Stimulated activated CD4-positive, alpha-beta T cell treated with anti-CD3 and anti-CD28 coated beads, TNF-alpha, amount 100 ng/mL, for 24 hours (primary cell): ENCODE results near the gene KRT85.
A peak's percentile ranks its signal among the peaks of the same experiment; 100 is the strongest.

Source experiments
- DNase-seq, 3 experiments: peaks; one replicate each; pipeline ENCODE4 v3.0.0-alpha.2; 2020; ENCODE audit warnings: low read depth in 3 of 3

The KRT85 gene

DNA sequence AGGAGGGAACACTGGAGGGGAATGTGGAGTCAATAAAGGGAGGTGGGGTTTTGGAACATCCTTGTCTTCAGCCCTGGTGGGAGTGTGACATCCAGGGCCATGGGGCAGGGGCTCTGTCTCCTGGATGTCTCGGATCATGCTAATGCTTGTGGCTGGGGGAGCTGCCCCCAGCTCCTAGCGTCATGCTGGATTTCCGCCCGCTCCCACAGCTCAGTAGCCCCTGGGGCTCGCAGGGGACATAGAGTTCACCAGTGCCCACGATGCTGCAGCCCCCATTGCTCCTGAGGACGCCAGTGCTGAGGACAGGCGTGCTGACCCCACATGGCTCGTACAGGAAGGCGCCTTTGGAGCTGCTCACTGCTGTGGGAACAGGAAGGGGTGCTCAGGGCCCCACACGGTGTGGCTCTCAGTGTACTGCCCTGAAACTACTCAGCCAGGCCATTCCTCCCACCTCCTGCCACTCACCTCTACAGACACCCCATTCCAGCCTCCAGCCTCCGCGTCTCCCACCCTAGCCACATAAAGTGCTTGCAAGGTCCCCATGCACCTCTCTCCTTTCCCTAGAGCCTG is 27.6 kb upstream of the KRT85 start:
- no peak for DNase-seq

DNA sequence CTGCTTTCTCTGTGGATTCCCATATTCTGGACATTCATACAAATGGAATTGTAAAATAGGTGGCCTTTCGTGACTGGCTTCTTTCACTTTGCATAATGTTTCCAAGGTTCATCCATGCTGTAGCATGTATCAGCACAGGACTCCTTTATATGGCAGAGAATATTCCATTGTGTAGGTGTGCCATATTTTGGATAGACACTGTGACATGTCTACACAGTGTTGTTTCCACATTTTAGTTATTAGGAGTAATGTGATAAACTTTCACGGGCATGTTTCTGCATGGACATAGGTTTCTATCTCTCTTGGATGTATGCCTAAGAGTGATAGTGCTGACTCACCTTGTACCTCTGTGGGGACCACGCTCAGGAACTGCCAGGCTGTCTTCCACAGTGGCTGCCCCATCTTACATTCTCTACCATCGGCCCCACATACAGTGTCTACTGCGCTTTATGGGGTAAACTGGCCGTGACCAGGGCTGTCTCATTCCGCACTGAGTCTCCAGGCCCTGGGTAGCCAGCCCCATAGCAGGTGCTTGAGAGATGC is 25.3 kb upstream of the KRT85 start:
- DNase-seq: no peak

DNA sequence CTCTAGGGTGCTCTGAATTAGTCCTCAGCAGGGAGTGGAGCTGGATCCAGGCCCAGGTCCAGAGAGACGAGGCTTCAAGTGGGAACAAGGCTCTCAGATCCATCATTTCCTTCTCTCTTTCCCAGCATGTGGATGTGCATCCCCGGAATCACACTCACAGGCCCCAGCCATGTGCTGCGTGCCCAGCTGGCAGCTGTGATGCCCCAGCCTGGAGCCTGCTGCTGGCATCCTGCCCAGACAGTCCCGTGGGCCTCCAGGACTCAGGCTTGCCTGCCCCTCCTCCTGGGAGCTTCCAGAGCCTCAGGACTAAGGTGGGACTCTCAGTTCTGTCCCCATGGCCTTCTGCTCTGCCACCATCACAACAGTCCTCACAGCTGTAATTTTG is 24.3 kb upstream of the KRT85 start:
- no peak for DNase-seq

DNA sequence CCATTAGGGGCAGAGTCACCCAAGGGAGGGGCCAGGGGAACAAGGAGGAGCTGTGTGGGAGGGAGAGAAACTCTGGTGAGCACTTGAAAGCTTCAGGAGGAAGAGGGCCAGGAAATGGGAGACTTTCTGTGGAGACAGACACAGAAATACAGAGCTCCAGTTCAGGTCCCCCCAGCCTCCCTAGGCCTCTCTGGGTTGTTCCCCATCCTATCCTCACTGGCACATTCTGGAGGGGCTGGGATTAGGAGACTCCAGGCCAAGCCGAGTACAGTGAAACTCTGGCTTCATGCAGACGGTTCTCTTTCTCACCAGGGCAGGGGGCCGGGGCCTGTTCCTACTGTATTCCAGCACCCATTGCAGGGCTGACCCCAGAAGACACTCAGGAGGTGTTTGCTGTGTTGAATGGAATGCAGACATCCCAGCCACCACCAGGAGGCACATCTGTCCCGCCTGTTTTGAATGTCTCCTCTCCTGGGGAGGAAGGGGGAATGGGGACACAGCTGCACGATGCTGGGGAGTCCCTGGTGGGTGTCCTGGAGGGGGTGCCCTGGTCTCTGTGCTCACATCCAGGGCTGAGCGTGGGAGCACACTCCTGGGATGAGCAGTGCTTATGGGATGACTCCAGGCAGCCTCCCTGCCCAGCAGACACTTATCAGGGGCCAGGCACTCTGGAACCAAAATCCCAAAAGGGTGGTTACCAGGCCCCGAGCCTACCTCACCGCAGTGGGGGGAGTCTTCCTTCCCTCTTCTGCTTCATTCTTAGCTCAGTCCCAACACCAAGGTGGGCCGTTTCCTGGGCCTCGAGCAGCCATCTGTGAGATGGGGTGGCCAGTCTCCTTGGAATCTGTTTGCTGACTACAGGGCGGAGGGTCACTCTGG is 23.7 kb upstream of the KRT85 start:
- no peak for DNase-seq

DNA sequence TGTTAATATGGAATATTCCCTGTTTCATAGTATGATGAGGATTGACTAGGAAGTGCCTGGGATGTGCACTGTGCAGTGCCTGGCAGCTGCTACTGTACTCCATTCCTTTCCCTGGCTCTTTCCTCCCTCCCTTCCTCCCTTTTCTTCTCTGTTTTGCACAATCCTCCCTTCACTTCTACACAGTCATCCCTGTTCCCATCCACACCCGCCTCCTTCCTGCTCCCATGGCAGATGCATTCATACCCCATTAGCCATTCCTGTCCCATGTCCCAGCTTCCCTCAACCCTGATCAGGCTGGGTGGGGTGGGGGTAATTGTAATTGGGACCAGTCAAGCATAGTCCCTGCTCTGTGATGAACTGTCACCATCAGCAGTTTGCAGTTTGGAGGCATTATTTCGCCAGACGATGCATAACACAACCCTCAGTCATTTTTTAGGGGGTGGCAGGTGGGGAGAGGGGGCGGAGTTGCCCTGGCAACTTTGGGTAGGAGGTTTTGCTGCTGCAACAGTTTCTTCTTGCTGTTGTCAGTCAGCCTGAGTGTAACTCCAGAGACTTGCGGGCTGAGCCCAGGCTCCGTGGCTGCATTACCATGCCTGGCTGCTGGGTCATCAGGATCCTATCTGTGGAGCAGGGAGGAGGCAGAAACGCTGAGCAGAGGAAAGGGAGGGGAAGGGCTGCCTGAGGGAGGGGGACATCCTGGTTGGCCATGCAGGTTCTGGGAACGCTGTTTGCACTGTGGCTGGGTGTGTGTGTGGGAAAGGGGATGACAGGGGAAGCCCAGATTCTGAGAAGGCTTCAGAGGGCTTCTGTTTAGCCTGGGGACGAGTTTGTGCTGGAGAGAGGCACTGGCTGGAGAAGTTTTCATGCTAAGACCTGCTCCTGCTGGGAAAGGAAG is 22.3 kb upstream of the KRT85 start:
- no peak for DNase-seq

DNA sequence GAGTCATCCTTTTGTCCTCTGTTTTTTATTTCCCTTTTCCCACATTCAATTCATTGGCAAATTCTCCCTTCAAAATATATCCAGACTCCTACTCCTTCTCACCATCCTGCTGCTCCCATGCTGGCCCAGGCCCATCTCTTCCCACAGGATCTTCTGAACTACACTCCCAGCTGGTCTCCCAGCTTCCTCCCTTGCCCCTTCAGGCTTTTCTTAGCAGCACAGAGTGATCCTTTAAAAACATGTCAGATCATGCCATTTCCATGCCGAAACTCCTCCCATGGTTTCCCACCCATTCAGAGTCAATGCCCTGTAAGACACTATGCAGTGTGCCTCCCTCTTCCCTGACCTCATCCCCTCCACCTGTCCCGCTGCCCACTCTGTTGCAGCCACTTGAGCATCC is 20.6 kb upstream of the KRT85 start:
- no peak for DNase-seq

DNA sequence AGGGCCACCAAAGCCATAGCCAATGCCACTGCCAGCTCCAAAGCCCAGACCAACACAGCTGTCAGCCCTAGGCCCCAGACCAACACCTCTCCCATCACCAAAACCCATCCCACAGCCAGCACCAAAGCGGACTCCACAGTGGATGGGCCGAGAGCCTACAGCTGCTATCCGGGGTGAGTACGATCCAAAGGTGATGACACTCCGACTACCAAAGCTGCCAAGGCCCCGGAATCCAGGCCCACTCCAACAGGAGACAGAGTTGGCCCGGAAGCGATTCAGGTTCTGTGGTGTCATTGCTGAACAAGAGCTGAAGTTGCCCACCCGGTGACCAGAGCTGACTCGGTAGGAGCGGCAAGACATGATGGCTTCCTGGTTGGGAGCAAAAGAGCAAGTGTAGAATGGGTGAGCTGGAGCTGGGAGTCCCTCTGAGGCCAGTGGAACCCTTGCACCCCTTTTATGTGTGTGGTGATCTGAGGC is 18.0 kb upstream of the KRT85 start, which contains the start of gene KRT84:
KRT84 (minus strand) TSS at position 427 of the 477 bp plus-strand sequence; CDS start at position 360, 67 bp downstream.
- no peak for DNase-seq

DNA sequence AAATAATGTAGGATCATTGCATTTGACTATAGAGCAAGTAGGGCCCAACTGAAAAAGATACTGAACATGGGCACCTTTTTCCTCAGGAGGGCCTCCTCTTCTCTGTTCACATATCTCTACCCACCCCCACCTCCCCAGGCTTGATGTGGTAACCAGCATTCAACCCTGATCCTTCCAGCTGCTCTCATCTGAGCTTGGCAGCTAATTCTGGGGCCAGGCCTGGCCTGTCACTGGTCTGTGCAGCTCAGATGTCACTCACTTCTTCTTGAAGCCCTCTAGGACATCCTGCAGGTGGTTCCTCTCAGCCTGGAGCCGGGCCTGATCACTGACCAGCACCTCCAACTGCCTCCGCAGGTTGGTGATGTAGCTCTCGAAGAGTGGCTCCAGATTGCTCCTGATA is 16.1 kb upstream of the KRT85 start:
- DNase-seq: no peak

DNA sequence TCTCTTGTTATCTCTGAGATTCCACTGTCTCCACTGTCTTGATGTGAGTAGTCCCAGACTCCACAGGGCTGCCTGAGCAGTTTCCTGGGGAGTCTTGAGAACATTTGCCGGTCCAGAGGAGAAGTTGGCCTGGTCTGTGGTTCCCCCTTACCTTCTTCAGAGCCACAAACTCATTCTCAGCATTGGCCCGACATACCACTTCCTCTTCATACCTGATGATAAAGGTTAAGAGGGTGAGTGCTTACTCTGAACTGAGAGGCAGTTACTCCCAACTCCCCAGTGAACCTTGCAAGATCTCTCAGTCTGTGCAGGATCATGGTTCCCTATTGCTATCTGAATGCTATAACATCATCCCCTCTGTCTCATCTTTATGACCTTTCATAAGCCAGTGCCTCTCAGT is 15.6 kb upstream of the KRT85 start:
- no peak for DNase-seq

DNA sequence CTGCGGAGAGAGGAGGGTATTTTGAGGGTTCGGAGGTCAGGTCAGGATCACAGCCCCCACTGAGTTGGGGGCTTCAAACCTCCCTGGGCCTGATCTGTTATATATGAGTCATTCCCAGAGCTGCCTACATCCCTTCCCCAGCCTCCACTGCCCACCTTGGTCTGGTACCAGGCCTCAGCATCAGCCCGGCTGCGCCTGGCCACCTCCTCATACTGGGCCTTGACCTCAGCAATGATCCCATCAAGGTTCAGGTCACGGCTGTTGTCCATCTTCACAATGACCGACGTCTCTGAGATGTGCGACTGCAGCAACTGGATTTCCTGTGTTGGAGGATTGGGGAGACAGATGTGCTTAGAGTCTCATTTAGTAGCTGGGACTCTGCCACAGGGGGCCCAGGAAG is 13.9 kb upstream of the KRT85 start:
- no peak for DNase-seq

DNA sequence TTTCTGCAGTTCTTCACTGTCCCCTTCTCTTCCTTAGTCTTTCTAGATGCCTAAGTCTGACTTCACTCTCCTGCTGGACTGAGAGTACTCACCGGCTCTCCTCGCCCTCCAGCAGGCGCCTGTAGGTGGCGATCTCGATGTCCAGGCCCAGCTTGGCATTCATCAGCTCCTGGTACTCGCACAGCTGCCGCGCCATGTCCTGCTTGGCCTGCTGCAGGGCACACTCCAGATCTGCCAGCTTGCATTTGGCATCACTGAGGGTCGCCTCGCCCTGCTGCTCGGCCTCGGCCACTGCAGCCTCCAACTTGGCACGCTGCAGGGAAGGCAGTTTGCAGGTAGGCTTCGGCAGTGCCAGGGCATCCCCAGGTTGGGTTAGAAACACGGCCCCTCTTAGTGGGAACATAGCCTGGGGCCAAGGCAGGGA is 13.0 kb upstream of the KRT85 start:
- DNase-seq: no peak

DNA sequence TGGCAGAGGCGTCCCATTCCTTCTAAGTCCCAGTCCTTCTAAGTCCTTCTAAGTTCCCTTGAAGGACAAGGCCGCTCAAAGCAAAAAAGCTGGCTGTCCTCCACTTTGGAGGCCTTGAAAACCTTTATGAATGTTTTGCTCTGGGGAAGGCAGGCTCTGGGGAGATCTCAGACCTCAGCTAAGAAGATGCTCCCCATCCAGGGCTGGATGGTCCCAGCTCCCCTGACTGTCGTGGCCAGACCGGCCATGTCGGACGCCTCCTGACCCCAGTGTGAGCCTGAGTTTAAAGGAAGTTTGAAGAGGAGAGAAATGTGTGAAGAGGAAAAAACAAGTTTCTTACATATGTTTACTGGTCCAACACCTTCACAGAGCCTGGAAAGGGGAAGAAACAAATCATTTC is 12.3 kb upstream of the KRT85 start:
- DNase-seq: no peak

DNA sequence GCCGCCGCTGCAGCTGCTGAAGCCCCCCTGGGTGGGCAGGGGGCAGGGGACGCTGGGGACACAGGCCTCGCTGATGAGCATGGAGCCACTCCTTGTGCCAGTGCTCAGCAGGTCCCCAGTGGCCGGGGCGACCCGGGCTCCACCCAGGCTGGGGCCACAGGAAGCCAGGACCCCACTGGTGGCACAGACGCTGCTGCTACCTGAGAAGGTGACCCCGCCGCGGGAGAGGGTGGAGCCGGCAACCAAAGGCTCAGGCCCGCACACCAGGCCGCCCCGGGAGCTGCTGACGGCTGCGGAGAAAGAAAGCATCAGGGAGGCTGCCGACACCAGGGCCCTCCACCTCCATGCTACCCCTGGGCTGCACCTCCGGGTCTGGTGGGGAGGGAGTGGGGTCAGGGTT is 10.8 kb upstream of the KRT85 start:
- DNase-seq: no peak

DNA sequence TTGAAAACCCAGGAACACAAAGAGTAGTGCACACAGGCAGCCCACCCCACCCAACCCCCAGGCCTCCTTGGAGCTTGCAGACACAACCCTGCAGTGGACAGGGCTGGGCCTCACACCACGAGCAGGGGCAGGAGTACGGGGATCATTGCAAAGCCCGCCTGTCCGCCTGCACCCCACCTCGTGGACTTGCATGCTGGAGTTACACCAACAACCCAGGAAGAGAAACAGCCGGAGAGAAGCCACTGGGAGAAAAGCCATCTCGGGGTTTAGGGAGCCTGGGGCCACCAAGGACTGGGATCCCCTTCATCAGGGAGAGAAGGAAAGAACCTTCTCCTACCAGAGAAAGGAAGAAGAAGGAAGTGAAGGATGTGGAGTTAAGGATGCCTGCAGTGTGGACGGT is 10.0 kb upstream of the KRT85 start:
- no peak for DNase-seq

DNA sequence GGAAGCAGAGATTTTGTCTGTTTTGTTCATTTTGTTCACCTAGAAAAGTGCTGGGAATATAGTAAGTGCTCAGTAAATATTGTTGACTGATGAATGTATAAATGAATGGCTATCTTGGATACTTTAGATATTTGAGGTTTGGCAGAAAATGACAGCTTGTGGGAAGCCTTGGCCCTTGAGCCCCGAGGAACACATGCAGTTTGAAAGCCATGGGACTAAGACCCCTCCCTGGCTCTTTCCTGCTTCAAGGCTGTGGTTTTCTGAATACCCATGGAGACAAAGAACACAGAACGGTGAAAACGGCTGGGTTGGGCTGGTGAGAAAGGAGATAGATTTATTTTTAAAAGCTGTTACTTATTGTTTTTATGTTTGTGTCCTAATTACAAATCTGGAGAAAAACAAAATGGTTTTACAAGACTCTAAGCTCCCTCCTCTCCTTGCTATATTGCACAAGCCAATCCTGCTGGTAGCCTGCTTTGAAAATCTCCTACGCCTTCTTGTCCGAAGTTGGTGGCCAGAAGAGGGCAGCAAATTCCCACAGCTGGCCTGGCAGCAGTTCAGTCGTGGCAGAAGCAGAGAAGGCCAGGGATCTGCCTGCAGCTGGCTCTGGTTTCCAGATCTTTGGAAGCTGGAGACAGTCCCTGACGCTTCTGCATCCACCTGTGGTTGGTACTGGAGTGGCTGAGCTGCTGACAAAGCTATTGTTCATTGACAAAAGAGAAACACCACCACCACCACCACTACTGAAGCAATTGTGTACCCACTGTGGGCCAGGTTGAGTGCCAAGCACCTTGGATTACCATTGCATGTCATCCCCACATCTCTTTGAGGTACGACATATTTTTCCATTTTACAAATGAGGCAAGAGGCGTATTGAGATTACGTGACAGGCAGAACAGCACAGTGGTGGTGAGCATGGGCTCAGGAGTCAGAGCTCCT is 5.2 kb upstream of the KRT85 start:
- peak in 2 of 3 experiments; percentile 36 to 47 for DNase-seq

DNA sequence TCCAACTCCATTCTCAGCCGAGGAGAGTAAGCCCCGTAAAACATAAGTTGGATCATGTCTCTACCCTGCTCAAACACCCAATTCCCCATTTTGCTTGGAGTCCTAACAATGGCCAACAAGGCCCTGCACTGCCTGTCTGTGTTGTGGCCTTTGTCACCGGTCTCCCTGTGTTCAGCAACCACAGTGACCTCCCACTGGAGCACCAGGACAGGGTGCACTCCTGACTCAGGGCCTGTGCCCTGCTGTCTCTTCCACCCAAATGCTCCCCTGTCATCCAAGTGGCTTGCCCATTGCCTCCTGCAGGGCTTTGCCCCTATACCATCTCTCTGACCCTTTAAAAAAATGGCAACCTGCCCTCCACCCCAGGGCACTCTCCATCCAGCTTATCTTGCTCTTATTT is 4.4 kb upstream of the KRT85 start:
- no peak for DNase-seq

DNA sequence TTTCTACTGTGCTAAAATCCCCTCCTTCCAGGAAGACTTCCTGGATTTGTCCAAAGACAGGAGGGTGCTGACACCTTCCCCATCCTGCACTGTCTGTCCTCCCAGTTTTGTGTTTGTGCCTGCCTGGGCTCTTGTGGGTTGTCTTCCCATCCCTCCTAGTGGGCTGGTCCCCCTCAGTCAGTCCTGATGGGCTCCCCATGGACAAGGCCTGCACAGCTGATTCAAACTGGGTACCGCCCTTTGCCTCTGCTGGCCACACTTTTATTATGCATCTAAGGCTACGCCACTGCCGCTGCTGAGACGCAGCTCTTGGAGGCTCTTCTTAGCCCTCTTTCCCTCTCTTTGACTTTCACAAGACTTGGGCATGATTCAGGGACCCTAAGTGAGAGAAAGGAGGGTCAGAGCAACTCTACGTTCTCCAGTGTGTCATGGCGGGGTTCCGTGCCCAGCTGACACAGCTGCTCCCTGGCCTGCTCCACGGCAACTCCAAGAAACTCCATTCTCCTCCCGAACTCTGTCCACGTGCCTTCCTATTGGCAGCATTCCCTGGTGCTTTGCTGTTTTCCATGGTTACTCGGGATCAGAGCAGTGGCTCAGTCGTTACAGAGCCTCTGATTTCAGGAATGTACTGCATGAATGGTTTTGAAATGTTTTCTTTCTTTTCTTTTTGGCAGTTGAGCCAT is 3.8 kb upstream of the KRT85 start:
- no peak for DNase-seq

DNA sequence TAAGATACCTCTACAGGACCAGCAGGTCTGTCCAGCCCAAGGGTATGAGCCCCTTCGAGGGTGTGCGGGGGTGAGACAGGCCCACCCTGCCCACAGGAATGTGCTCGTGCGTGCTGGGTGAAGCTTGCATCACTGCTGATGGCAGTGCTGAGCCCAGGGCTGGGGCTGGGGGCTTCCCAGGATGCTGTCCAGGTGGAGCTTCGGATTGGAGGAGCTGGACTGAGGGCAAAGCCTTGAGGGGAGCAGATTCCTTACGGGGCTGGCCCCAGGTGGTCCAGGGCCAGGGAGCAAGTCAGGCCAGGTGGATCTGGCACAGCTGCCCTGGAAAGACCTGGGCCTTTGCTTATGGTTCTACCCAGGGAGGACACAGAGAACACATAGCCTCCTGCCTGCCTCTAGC is 2.5 kb upstream of the KRT85 start:
- no peak for DNase-seq

DNA sequence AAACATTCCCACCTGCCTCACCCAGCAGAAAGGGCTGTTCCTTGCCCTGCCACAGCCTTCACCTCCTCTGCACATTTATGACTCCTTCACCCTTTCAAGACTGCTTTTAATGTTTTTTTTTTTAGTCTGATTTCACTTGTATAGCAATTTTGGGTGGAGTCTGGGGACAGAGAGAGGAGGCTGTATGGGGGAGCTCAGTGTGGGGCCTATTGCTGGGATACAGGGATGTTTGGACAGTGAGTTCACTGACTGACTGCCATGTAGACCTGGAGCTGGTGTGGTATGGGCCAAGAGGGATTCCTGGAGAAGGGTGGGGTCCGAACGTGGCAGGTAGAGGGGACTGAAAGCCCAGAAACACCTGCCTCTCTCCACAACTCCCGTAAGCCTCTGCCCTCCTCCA is 1.9 kb upstream of the KRT85 start:
- no peak for DNase-seq

DNA sequence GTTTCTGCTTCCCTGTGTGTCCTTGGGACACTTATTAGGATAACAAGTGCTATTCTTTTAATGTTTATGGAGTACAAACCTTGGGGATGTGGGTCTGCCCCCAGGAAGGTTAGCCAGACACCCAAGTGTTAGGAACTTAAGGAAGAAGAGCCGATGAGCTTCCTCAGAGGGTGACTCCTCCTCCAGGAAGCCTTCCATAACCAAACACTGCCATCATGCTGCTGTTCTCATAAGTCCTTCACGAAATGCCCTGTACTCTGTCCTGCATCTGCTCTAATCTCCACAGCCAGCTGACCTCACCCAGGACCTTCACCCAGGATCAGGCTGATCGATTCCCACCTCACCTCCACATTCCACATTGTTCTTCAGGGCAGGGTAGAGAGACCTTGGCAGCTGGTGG is 1.2 kb upstream of the KRT85 start:
- no peak for DNase-seq
